Activated T-helper 1 cell treated with Interleukin-2 at 50 U/mL for 16 hours (primary cell): ENCODE data around the gene PTCH1.

Experiments
- DNase-seq: peaks from one replicate; pipeline ENCODE4 v3.0.0-alpha.2; 2020; ENCODE audit warnings: low read depth

Gene PTCH1

GRCh38 chr9:95440447-95440846 lies 76.3 kb downstream of the PTCH1 start:
- DNase-seq: no peak

- no peak for DNase-seq
These were observed 78.0 kb downstream of the PTCH1 start for GRCh38 chr9:95438561-95439357.

GRCh38 chr9:95437559-95437958 lies 79.2 kb downstream of the PTCH1 start:
- no peak for DNase-seq

- DNase-seq: no peak
These were observed 80.4 kb downstream of the PTCH1 start for GRCh38 chr9:95436416-95436815.

- no peak for DNase-seq
These were observed 81.6 kb downstream of the PTCH1 start for GRCh38 chr9:95435074-95435728.

- DNase-seq: no peak
These were observed 82.4 kb downstream of the PTCH1 start for GRCh38 chr9:95434116-95435073.

GRCh38 chr9:95433096-95433819 lies 83.5 kb downstream of the PTCH1 start:
- no peak for DNase-seq

GRCh38 chr9:95431286-95431685 lies 85.5 kb downstream of the PTCH1 start:
- DNase-seq: no peak

- no peak for DNase-seq
These were observed 86.7 kb downstream of the PTCH1 start for GRCh38 chr9:95429948-95430620.

- no peak for DNase-seq
These were observed 87.7 kb downstream of the PTCH1 start for GRCh38 chr9:95429096-95429495.

- no peak for DNase-seq
These were observed 90.7 kb downstream of the PTCH1 start for GRCh38 chr9:95425910-95426551.

GRCh38 chr9:95422650-95423049 lies 94.1 kb downstream of the PTCH1 start:
- no peak for DNase-seq

- no peak for DNase-seq
These were observed 96.3 kb downstream of the PTCH1 start for GRCh38 chr9:95420518-95420917.

GRCh38 chr9:95419444-95419843 lies 97.3 kb downstream of the PTCH1 start:
- DNase-seq: no peak

GRCh38 chr9:95415158-95415557 lies 101.6 kb downstream of the PTCH1 start:
- no peak for DNase-seq

GRCh38 chr9:95413793-95414192 lies 103.0 kb downstream of the PTCH1 start:
- DNase-seq: no peak

- DNase-seq: no peak
These were observed 105.5 kb downstream of the PTCH1 start for GRCh38 chr9:95411054-95411892.

- DNase-seq: no peak
These were observed 106.9 kb downstream of the PTCH1 start for GRCh38 chr9:95409650-95410426.

- no peak for DNase-seq
These were observed 109.2 kb downstream of the PTCH1 start for GRCh38 chr9:95407524-95407923.
